ENCODE data around the gene LNPEP. TPM values are rescaled to one million over a fixed set of nuclear protein-coding genes. Genes with fewer than 3 reads are reported as not detected.
"Not testable (repeated sequence)": the region's sequence is repeated elsewhere in the genome, so short reads cannot be mapped to it uniquely, and the experiment has no call there.

Gene LNPEP
- polyA plus RNA-seq, 1 donor = 18.6 TPM

DNA sequence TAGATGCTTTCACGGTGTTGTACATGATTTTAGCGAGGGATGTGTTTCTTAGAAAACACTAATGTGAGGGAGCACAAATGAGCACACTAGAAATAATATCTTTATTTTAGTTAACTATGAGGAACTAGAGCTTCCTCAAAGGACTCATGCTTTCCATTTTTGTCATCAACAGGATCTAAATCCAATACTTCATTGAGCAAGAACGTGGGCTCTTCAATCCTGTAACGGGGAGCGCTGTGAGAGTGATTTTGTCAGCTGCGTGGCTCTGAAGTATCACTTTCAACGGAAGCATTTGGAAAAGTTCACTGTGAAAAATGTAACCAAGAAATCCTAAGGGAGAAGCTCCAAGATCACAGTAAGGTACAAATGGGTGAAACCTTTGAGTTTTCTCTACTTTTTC is 113.3 kb downstream of the LNPEP start:
- no peak for DNase-seq (ENCODE audit: low read depth)

DNA sequence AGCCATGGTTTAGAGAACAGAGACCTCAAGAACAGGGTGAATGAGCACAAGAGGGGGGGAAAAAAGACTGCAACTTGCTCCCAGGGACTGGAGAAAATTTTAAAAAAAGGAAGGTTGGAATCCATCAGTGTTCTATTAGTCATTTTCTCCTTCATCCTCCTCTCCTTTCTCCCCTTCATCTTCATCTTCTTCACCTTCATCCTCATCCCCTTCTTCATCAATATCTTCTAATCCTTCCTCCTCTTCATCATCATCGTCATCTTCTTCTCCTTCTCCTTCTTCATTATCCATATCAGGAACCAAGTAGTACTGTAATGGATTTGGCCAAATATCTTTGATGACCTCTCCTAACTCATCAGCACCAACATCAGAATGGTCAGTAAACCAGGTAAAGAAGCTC is 120.4 kb downstream of the LNPEP start:
- DNase-seq (ENCODE audit: low read depth) = no peak

DNA sequence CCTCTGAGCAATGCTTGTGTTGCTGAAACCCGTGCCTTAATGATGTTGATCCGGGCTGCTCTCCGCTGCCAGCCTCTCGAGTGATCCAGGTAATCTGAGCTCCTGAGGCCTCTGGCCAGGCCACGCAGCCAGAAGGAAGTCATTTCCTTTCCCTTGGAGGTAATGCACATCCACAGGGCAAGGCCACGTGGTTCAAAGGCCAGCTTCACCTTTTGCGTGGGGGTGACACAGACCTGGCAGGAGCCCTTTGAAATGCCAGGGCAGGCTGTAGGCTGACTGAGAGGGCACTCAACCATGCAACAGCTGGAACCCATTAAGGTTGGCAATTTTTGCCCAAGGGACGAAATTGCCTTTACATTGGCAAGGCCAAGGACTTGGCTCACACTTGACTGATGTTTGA is 126.2 kb downstream of the LNPEP start:
- no peak for DNase-seq (ENCODE audit: low read depth)

DNA sequence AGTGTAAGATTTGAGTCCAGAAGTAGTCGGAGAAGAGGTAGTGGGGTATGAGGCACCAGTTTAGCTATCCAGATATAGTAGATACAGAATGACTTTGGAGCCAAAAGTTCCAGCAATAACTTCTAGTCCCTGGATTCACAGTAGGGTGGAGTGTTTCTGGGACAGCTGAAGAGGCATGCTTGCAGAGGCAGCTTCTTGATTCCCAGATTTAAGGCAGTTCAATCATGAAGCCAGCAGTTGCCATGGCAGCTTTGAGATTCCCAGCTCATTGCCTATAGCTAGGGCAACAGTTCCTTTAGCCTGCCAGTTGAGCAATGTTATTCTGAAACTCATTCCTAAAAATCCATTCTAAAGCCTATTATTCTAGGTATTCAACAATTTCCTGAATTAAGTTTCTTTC is 127.4 kb downstream of the LNPEP start:
- no peak for DNase-seq (ENCODE audit: low read depth)

DNA sequence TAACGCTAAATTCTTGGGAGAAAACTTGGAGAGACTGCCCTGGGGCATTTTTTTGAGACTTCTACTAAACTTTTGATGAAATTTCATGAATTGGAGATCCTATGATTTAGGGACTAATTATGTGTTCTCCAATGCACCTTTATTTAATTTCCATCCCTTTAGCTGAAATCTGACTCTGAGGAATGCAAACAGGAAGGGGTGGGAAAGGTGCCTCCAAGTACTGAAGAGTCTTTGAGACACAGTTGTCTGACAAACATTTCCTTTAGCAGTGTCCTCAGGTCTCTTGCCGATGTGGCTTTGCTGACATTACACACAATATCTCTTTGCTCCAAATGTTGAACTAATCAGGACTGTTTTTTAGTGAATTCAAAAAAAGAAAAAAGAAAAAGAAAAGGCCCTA is 129.6 kb downstream of the LNPEP start:
- DNase-seq (ENCODE audit: low read depth) = no peak

DNA sequence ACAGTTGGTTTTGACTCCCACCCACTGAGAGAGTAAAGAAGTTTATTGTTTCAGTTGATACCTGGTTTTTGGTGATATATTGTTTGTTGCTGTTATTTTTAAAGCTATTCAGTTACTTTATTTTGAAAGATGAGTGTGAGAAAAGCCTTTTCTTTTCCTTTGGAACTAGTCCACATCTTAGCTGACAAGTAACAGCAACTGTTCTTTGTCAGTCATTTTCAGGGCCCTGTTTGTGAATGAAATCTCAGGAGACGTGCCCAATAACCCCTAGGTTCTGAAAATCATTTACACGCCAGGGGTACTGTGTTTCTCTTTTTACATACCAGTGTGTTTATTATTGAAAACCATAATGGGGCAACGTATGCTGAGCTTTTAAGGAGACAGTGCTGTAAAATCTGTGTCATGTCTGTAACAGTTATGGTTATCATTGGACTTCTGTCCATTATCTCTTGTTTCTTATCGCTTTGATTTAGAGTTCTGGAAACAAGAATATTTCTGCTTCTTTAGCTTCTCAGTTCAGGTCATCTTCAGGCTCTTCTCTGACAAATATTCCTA is 131.5 kb downstream of the LNPEP start:
- no peak for DNase-seq (ENCODE audit: low read depth)

DNA sequence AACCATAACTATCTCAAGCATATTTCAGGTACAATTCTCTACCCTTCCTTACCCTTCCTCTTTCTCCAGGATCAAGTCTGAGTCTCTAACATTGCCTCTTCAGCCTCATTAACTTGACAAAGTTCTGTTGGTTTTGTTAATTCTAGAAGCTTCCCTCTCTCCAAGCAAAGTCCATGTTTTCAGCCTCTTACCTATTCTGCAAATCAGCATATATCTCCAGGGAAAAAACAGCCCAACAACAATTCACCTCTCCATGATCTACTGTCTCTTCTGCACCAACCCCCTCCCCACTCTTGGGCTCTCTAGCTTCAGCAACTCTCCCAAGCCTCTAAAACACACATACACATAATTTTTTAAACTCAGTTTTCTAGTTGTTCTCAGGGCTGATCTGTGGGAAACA is 134.4 kb downstream of the LNPEP start:
- DNase-seq (ENCODE audit: low read depth) = no peak

DNA sequence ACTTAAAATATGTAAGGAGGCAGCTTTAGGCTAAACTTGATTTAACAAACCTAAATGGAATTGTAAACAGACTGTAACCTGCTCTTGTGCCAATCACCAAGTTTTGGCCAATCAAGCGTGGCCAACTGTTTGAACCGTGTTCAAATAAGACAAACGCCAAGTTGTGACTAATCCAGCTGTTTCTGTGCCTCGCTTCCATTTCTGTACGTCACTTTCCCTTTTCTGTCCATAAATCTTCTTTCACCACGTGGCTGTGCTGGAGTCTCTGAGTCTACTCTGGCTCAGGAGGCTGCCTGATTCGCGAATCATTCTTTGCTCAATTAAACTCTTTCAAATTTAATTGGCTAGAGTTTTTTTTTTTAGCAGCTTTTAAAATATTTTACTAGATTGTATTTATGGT is 135.2 kb downstream of the LNPEP start:
- peak; percentile 38 for DNase-seq (ENCODE audit: low read depth)

DNA sequence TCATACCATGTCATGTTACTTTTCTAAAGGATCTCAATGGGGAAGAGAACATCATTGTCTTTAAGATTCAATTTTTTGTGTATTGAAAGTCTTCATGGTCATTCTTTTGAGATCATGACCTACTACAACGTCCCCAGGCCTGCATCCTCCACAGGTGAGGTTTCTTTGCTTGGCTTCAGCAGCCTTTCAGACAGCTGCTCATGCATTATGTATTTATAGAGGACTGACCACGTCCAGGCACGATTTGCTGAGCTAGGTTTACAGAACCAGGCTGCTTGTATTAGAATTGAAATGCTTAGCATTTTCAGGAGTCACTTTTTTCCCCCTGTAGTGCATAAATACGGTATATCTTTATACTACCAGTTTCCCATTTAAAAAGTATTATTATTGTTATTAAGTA is 136.1 kb downstream of the LNPEP start:
- no peak for DNase-seq (ENCODE audit: low read depth)

DNA sequence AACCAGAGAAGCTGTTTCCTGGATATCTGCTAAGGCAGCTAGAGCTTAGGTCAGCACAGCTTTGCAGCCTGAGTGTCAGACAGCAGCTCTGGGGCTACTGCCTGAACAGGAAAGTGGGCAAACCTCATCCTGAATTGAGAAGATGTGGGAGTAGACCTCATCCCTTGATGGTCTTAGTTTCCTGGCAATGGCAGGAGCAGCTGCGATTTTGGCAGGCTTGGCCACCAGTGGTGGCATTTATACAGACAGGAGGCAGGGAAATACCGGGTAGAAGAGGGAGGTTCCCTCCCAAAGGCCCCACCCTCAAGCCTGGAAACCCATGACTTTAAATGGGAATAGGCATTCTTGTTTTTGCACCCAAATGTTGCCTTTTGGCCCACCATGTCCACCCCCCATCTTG is 136.8 kb downstream of the LNPEP start:
- DNase-seq (ENCODE audit: low read depth) = no peak

DNA sequence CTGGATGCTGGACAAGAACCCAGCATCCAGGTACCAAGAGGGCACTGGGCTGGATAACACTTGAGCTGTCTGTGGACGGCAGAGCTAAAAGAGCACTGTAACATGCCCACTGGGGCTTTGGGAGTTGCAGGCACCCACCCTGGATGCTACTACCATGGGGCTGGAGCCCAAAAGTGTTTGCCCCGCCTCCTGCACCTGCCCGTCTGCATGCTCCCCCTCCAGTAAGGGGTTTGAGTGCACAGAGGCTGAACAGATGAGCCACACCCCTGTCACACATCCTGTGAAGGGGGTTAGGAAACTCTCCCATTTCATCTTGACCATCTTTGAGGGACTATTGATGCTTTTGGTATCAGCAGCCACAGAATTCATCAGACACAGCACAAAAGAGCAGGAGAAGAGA is 137.5 kb downstream of the LNPEP start:
- no peak for DNase-seq (ENCODE audit: low read depth)

DNA sequence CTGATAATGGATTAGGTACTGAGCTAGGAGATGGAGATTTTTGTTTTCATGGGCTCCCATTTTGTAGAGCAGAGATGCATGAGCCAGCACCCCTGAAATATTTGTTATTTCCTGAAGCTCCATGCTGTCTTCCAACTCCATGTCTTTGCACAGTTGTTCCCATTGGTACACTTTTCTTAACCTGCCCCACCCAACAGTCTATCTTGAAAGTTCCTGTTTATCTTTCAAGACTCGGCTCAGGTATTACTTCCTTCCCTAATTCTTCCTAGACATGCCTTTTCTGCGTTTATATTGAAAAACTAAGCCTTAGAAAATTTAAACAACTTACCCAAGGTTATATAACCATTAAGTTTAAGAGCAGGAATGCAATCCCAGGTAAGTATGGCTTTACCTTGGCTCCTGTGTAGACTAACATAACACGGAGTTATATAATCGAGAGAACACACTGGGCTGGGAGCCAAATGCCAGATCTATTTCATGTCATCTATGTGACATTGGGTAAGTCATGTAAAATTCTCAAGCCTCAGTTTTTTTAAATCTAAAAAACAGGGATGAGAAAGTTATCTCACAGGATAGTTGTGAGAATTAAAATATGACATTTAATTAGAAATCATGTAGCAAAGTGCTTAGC is 139.1 kb downstream of the LNPEP start:
- DNase-seq (ENCODE audit: low read depth) = no peak

DNA sequence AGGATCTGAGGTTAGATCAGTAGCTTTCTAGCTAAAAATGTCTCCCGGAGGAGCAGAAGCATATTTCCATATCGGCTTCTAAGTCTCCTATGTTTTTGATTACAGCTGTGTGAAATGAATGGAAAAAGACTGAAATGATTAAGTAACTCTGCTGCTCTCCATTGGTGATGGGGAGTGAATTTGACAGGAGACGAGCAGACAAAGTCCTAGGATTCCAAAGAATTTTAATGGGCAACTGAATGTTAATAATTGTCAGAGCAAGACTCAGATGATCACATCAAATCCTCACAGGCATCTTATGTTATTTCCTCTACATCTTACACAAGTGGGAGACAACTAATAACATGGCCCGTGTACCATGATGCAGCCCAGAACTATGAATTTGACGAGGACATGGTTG is 139.8 kb downstream of the LNPEP start:
- DNase-seq (ENCODE audit: low read depth) = no peak

DNA sequence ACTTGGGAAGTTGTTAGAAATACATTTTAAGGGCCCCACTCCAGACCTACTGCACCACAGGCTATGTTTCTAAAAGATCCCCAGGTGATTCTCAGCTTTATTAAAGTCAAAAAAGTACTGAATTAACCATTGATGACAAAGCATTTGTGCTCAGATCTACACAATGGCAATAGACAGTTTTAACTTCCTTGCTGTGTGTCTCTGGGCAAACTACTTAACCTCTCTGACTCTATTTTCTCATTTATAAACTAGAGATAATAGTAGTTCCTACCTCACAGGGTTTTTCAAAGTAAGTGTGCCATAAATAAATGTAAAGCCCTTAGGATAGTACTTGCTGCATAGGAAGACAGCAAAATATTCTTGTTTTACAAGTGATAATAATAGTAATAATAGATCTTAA is 140.2 kb downstream of the LNPEP start:
- DNase-seq (ENCODE audit: low read depth) = no peak

DNA sequence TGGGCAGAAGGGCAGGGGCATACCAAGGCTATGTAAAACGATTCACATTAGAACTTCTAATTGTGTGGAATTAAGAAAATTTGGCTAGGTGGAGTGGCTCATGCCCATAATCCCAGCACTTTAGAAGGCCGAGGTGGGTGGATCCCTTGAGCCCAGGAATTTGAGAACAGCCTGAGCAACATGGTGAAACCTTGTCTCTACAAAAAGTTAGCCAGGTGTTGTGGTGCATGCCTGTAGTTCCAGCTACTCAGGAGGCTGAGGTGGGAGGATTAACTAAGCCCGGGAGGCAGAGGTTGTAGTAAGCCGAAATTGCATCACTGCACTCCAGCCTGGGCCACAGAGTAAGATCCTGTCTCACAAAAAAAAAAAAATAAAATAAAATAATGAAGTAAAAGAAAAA is 141.4 kb downstream of the LNPEP start:
- DNase-seq (ENCODE audit: low read depth) = no peak

DNA sequence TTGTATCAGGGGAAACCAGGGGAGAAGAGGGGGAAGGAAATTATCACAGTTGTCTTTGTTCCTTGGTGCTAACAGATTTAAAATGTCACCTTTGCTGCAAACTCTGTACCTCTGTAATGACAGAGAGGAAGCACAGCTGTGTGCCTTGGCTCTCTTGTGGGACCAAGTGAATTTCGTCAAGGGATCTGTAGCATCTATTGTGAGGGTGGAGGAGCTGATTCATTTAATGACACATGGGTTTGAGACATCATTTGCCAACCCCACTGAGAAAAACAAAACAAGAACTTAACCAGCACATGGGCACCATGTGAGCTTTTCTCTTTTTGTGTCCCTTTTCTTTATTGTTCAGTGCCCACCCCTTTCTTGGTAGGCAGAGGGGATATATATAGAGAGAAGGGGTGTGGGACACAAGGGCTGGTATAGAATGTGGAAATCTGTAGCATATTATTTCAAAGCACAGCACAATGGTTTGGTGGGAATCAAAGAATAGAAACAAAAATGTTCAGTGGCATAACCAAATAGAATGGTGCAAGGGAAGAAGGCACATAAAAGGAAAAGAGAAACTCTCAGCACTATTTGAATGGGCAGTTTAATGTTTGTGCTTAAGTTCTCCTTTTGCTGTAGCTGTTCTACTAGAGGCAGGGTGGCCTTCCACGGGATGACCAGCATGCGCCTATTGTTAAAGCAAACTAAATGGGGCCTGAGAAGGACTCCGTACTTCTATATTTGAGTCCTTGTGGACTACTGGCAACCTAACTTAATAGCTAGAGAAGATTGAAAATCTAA is 143.3 kb downstream of the LNPEP start:
- DNase-seq (ENCODE audit: low read depth) = no peak

DNA sequence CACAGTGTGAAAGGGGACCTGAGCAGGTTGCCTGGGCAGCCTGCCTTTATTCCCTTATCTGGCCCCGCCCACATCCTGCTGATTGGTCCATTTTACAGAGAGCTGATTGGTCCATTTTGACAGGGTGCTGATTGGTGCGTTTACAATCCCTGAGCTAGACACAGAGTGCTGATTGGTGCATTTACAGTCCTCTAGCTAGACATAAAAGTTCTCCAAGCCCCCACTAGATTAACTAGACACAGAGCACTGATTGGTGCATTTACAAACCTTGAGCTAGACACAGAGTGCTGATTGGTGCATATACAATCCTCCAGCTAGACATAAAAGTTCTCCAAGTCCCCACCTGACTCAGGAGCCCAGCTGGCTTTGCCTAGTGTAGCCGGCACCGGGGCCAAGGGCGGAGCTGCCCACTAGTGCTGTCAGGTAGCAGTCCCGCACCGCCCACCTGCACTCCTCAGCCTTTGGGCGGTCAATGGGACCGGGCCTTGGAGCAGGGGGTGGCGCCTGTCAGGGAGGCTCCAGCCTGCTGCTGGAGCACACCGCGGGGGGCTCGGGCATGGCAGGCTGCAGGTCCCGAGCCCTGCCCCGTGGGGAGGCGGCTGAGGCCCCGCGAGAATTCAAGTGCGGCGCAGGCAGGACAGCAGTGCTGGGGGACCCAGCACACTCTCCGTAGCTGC is 149.0 kb downstream of the LNPEP start:
- not testable (repeated sequence) for DNase-seq (ENCODE audit: low read depth)

DNA sequence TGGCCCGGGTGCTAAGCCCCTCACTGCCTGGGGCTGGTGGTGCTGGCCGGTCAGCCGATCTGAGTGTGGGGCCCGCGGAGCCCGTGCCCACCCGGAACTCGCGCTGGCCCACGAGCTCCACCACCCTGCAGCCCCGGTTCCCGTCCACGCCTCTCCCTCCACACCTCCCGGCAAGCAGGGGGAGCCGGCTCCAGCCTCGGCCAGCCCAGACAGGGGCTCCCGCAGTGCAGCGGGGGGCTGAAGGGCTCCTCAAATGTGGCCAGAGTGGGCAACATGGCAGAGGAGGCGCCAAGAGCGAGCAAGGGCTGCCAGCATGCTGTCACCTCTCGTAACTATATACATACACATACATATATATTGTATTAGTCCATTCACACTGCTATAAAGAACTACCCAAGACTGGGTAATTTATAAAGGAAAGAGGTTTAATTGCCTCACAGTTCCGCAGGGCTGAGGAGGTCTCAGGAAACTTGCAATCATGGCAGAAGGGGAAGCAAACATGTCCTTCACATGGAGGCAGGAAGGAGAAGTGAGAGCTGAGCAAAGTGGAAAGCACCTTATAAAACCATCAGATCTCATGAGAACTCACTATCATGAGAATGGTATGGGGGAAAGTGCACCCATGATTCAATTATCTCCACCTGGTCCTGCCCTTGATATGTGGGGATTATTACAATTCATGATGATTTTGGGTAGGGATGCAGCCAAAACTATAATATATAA is 149.7 kb downstream of the LNPEP start:
- no peak for DNase-seq (ENCODE audit: low read depth)

Measured in forelimb muscle (tissue), 1 donor.